Caco-2 (cell line): ENCODE data around the gene RNF223. TPM values are rescaled to one million over a fixed set of nuclear protein-coding genes. Genes with fewer than 3 reads are reported as not detected.

Source experiments
- BruUV-seq: library from RNA; stranded (reverse); fragments of 400-500 nt; replicated peaks from 2 replicates; lab custom pipeline; 2021; lab: Mats Ljungman, UMichigan
- CTCF ChIA-PET: fragments of 300-600 bp; sonication (Branson Sonifier 250); formaldehyde crosslinking; loops from one replicate; lab custom pipeline; 2022; ENCODE audit warnings: antibody characterized with exemption; lab: Charles Lee
- POLR2A ChIA-PET: fragments of 300-600 bp; sonication (Branson Sonifier 250); formaldehyde crosslinking; loops from one replicate; lab custom pipeline; 2022; ENCODE audit warnings: antibody characterized with exemption; lab: Charles Lee
- DNase-seq, 2 experiments: peaks; one replicate each; pipeline versions ENCODE4 v3.0.0 to v3.0.0-alpha.2; 2020 to 2022
- H3K27me3 ChIP-seq: replicated peaks from 2 replicates; pipeline ENCODE4 v1.6.0; 2011; ENCODE audit warnings: low read length; ENCODE audit not compliant: control insufficient read depth, insufficient read depth
- H3K36me3 ChIP-seq: 2 replicates; pipeline ENCODE4 v1.5.1; 2011; ENCODE audit warnings: low read length; ENCODE audit not compliant: control insufficient read depth, insufficient read depth
- H3K4me1 ChIP-seq: fragments of 250-450 bp; sonication (Bioruptor Pico); 2 replicates; pipeline ENCODE4 v1.5.1; 2020; ENCODE audit warnings: mild to moderate bottlenecking
- H3K4me3 ChIP-seq: 2 replicates; pipeline ENCODE4 v1.5.1; 2011; ENCODE audit warnings: low read depth, mild to moderate bottlenecking, control low read depth, low read length
- H3K9me3 ChIP-seq: fragments of 250-450 bp; sonication (Bioruptor Pico); 2 replicates; pipeline ENCODE4 v1.5.1; 2020; ENCODE audit warnings: mild to moderate bottlenecking, moderate library complexity
- H3K27ac Mint-ChIP-seq: one replicate; pipeline ENCODE4 v1.8.0; 2022; ENCODE audit warnings: mixed read lengths; ENCODE audit not compliant: unreplicated experiment
- H3K27me3 Mint-ChIP-seq: one replicate; pipeline ENCODE4 v1.8.0; 2022; ENCODE audit warnings: mixed read lengths; ENCODE audit not compliant: insufficient read depth, unreplicated experiment
- H3K36me3 Mint-ChIP-seq: one replicate; pipeline ENCODE4 v1.8.0; 2022; ENCODE audit warnings: mild to moderate bottlenecking, mixed read lengths; ENCODE audit not compliant: insufficient read depth, unreplicated experiment
- H3K4me1 Mint-ChIP-seq: one replicate; pipeline ENCODE4 v1.8.0; 2022; ENCODE audit warnings: low read depth, mixed read lengths; ENCODE audit not compliant: unreplicated experiment
- H3K4me3 Mint-ChIP-seq: one replicate; pipeline ENCODE4 v1.8.0; 2022; ENCODE audit warnings: mild to moderate bottlenecking, moderate library complexity, mixed read lengths; ENCODE audit not compliant: unreplicated experiment
- H3K9me3 Mint-ChIP-seq: one replicate; pipeline ENCODE4 v1.8.0; 2022; ENCODE audit warnings: mixed read lengths; ENCODE audit not compliant: unreplicated experiment
- intact Hi-C: fragments of 100-400 bp; cut with micrococcal nuclease; formaldehyde crosslinking; loops from one replicate; pipeline ENCODE4 v1.10.0; 2022; ENCODE audit not compliant: unreplicated experiment
- total RNA-seq: library from RNA; stranded (reverse); gene quantifications from 2 replicates; pipeline ENCODE4 v1.2.3, GENCODE V29; 2022
- TF ChIP-seq, protein P1 (sequence below), 2 experiments: fragments of 200-600 bp in 1 of 2; IDR thresholded peaks; 1 replicate in 1 of 2; 2 replicates in 1 of 2; pipeline versions ENCODE4 v1.5.1 to v1.8.0; 2011 to 2022; ENCODE audit warnings: antibody characterized with exemption in 1 of 2, control low read depth in 1 of 2, inconsistent platforms in 1 of 2, low read depth in 1 of 2, low read length in 1 of 2, mild to moderate bottlenecking in 1 of 2, moderate library complexity in 1 of 2; ENCODE audit not compliant: insufficient read depth in 1 of 2, severe bottlenecking in 1 of 2, unreplicated experiment in 1 of 2

The RNF223 gene
- total RNA-seq, 1 experiment from 2014 or later: 0.57 TPM

GRCh38 chr1:1115136-1115785 is 41.2 kb upstream of the RNF223 start:
- intact Hi-C loops: loop anchor here (5.0 kb wide), 1 partner anchor 43 kb away; the partner anchor contains the start of gene RNF223
- peak overlapping the region; percentile 59 for H3K27ac Mint-ChIP-seq
- CTCF ChIA-PET: no interaction called here

DNA sequence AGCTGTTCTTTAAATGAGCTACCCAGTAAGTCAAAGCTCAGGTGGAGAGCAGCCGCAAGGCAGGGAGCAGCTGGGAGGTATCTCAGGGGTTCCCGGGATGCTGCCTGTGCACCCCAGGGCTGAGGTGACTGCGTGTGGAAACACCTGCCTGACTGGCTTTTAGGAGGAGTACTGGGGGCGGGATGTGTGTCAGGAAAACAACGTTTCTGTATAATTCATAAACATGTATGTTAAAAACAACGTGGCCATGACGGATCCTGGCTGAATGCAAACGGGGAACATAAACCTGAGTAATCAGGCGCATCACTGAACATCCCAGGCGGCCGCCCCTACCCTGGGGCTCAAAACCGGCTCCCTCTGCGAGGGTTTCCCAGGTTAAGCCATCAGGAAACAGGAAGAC is 40.3 kb upstream of the RNF223 start:
- POLR2A ChIA-PET: no interaction called here
- Mint-ChIP-seq H3K36me3 (peaks cover 12% of the 10 kb centered on the region), H3K4me3 (peak overlapping the region; percentile 67), H3K27me3 (no peaks in the 10 kb centered on the region), H3K27ac (no peak overlapping the region), H3K4me1 (no peaks in the 10 kb centered on the region), H3K9me3 (no peaks in the 10 kb centered on the region)
- TF ChIP-seq, protein P1, sequence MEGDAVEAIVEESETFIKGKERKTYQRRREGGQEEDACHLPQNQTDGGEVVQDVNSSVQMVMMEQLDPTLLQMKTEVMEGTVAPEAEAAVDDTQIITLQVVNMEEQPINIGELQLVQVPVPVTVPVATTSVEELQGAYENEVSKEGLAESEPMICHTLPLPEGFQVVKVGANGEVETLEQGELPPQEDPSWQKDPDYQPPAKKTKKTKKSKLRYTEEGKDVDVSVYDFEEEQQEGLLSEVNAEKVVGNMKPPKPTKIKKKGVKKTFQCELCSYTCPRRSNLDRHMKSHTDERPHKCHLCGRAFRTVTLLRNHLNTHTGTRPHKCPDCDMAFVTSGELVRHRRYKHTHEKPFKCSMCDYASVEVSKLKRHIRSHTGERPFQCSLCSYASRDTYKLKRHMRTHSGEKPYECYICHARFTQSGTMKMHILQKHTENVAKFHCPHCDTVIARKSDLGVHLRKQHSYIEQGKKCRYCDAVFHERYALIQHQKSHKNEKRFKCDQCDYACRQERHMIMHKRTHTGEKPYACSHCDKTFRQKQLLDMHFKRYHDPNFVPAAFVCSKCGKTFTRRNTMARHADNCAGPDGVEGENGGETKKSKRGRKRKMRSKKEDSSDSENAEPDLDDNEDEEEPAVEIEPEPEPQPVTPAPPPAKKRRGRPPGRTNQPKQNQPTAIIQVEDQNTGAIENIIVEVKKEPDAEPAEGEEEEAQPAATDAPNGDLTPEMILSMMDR (IDR thresholded peaks at IDR 0.05; ENCODE audit: insufficient read depth in 1 of 2, low read depth in 1 of 2, low read length in 1 of 2, severe bottlenecking in 1 of 2, unreplicated experiment in 1 of 2): no peak
- intact Hi-C loops: no loop called here
- BruUV-seq: no TSS peak
- no peaks in the 10 kb centered on the region for H3K4me1 ChIP-seq
- H3K9me3 ChIP-seq: no peaks in the 10 kb centered on the region; the same call in 1 of the 2 replicates
- 0 out of 2 replicates have a peak, but pooled peaks cover 1% of the 10 kb centered on the region for H3K36me3 ChIP-seq
- CTCF ChIA-PET: no interaction called here
- no peaks in the 10 kb centered on the region for H3K27me3 ChIP-seq
- no peak overlapping the region for H3K4me3 ChIP-seq
- DNase-seq: no peak

More at GRCh38 chr1:1115136-1115785, 41.2 kb upstream of the RNF223 start:
- POLR2A ChIA-PET: interaction anchor here (1.0 kb wide), 1 partner anchor 118 kb away, joined by 3 read pairs; no protein-coding TSS in a partner anchor
- Histone ChIP-seq H3K27me3 (no peaks in the 10 kb centered on the region), H3K4me3 (peak overlapping the region; percentile 82), H3K36me3 (0 out of 2 replicates have a peak, but pooled peaks cover 1% of the 10 kb centered on the region), H3K9me3 (no peaks in the 10 kb centered on the region; the same call in 1 of the 2 replicates), H3K4me1 (no peaks in the 10 kb centered on the region)
- BruUV-seq: no TSS peak
- Mint-ChIP-seq H3K4me1 (no peaks in the 10 kb centered on the region), H3K27me3 (no peaks in the 10 kb centered on the region), H3K4me3 (peak overlapping the region; percentile 81), H3K36me3 (peaks cover 12% of the 10 kb centered on the region), H3K9me3 (no peaks in the 10 kb centered on the region)
- peak in 1 of 2 experiments; percentile 17 for DNase-seq
- TF ChIP-seq, protein P1 (IDR thresholded peaks at IDR 0.05; ENCODE audit: insufficient read depth in 1 of 2, low read depth in 1 of 2, low read length in 1 of 2, severe bottlenecking in 1 of 2, unreplicated experiment in 1 of 2): no peak

GRCh38 chr1:1112237-1112985 is 38.3 kb upstream of the RNF223 start:
- CTCF ChIA-PET: no interaction called here
- Mint-ChIP-seq H3K4me3 (no peak overlapping the region), H3K27ac (no peak overlapping the region), H3K27me3 (no peaks in the 10 kb centered on the region), H3K4me1 (no peaks in the 10 kb centered on the region), H3K36me3 (peaks cover 12% of the 10 kb centered on the region), H3K9me3 (no peaks in the 10 kb centered on the region)
- POLR2A ChIA-PET: no interaction called here
- BruUV-seq: no TSS peak
- no peak for DNase-seq
- Histone ChIP-seq H3K4me3 (no peak overlapping the region), H3K36me3 (0 out of 2 replicates have a peak, but pooled peaks cover 1% of the 10 kb centered on the region), H3K27me3 (no peaks in the 10 kb centered on the region), H3K4me1 (no peaks in the 10 kb centered on the region), H3K9me3 (no peaks in the 10 kb centered on the region; the same call in 1 of the 2 replicates)
- TF ChIP-seq, protein P1 (IDR thresholded peaks at IDR 0.05; ENCODE audit: insufficient read depth in 1 of 2, low read depth in 1 of 2, low read length in 1 of 2, severe bottlenecking in 1 of 2, unreplicated experiment in 1 of 2): no peak
- intact Hi-C loops: no loop called here
